ENCODE results near the gene NARS2. TPM values are rescaled to one million over a fixed set of nuclear protein-coding genes. Genes with fewer than 3 reads are reported as not detected.
A peak's percentile ranks its signal among the peaks of the same experiment; 100 is the strongest.

NARS2 gene
- total and polyA plus RNA-seq, 9 of the 15 experiments (the other 6 are each of a cell fraction or from before 2014, with no cell fraction given), result 26.8 to 48.0 (median 34.2) TPM

GRCh38 chr11:78432058-78432515 is 142.6 kb downstream of the NARS2 start:
- no peaks in the 10 kb centered on the region for H3K9me3 ChIP-seq (replicated peaks; ENCODE audit: control insufficient read depth, insufficient read depth, low read depth, low read length)
- H3K36me3 ChIP-seq (ENCODE audit: control insufficient read depth, insufficient read depth, low read length), result peaks cover 4% of the 10 kb centered on the region; the same call in 1 of the 3 replicates
- intact Hi-C loops (cut with micrococcal nuclease) (no loop called here), in situ Hi-C loops (cut with MboI) (no loop called here)
- FAIRE-seq (no peak), DNase-seq (ENCODE audit: extremely low read depth in 1 of 4, low spot score in 3 of 4) (peak in 1 of 4 experiments; percentile 44), ATAC-seq (peak; percentile 64)
- BruUV-seq (replicated peaks), result no TSS peak
- ChIA-PET POLR2A (interaction anchor here (1.7 kb wide), 1 partner anchor 10 kb away, joined by 3 read pairs; no protein-coding TSS in a partner anchor), CTCF (ENCODE audit: low intra/inter-chr PET ratio) (interaction anchor here (3.7 kb wide), 1 partner anchor 203 kb away, joined by 18 read pairs; no protein-coding TSS in a partner anchor)
- H2AFZ ChIP-seq (ENCODE audit: low read depth, low read length), result 0 out of 2 replicates have a peak overlapping the region, but pooled peaks have one; percentile 28
- peaks cover 14 to 28% of the 10 kb centered on the region in 2 experiments; a peak in 4 of 5 replicates for H3K4me1 ChIP-seq (replicated peaks in 1 of 2; ENCODE audit: control insufficient read depth in 2 of 2, insufficient read depth in 2 of 2, low read length in 2 of 2)
- H3K4me2 ChIP-seq (ENCODE audit: insufficient read depth, low read length), result no peak overlapping the region
- no peaks in the 10 kb centered on the region for H3K27me3 ChIP-seq (ENCODE audit: control insufficient read depth in 2 of 2, insufficient read depth in 2 of 2, low read length in 2 of 2)
- no peaks in the 10 kb centered on the region for H3K9me1 ChIP-seq (ENCODE audit: control insufficient read depth, insufficient read depth, low read length)
- no peak overlapping the region for H3K9ac ChIP-seq (ENCODE audit: insufficient read depth in 1 of 2, low read depth in 2 of 2, low read length in 2 of 2)
- 60% methylated on average over 3 of the region's 4 CpGs for WGBS (ENCODE audit: insufficient coverage, low coverage, missing lambda C conversion rate)
- no peaks in the 10 kb centered on the region for H4K20me1 ChIP-seq (replicated peaks; ENCODE audit: control insufficient read depth, insufficient read depth, low read length)
- no peak overlapping the region for H3K4me3 ChIP-seq
- H3K79me2 ChIP-seq (ENCODE audit: control insufficient read depth, insufficient read depth, low read length), result no peaks in the 10 kb centered on the region
- H3K27ac ChIP-seq (ENCODE audit: extremely low read depth, low read depth, low read length), result no peak overlapping the region
- TF ChIP-seq RFX7 (CRISPR knock-in tag; IDR thresholded peaks at IDR 0.05), result no peak
- no peak for TF ChIP-seq GATA2 (CRISPR knock-in tag; IDR thresholded peaks at IDR 0.05)
- no peak for TF ChIP-seq MCM2 (IDR thresholded peaks at IDR 0.05; ENCODE audit: low read depth)
- no peak for TF ChIP-seq NFXL1 (CRISPR knock-in tag; IDR thresholded peaks at IDR 0.05)
- no peak for TF ChIP-seq NR0B1 (IDR thresholded peaks at IDR 0.05; ENCODE audit: partially characterized antibody)
- no peak for TF ChIP-seq CEBPB (tag; IDR thresholded peaks at IDR 0.05)
- TF ChIP-seq PBX2 (CRISPR knock-in tag; IDR thresholded peaks at IDR 0.05; ENCODE audit: low read depth), result no peak
- peak; percentile 57 for TF ChIP-seq PBX2 (tag; conservative IDR thresholded peaks at IDR 0.05; ENCODE audit: low read depth)
- peak in 1 of 2 experiments; percentile 61; a peak in 1 of 4 replicates for TF ChIP-seq ARNT (IDR thresholded peaks at IDR 0.05)
- TF ChIP-seq E2F8 (IDR thresholded peaks at IDR 0.05; ENCODE audit: low read depth, partially characterized antibody), result peak; percentile 37
- TF ChIP-seq ZNF76 (CRISPR knock-in tag; IDR thresholded peaks at IDR 0.05; ENCODE audit: borderline replicate concordance), result no peak
- TF ChIP-seq SMAD4 (CRISPR knock-in tag; conservative IDR thresholded peaks at IDR 0.05), result 0 out of 2 replicates have a peak, but pooled peaks have one; percentile 18
- TF ChIP-seq SRSF7 (optimal IDR thresholded peaks at IDR 0.05; ENCODE audit: low read depth, low read length), result no peak
- no peak for TF ChIP-seq FOXO4 (CRISPR knock-in tag; IDR thresholded peaks at IDR 0.05)
- TF ChIP-seq SMARCA4 (IDR thresholded peaks at IDR 0.05), result peak; percentile 69

Data from K562 (cell line).